Smooth muscle cell (in vitro differentiated cells): ENCODE data around the gene LAMA5. TPM values are rescaled to one million over a fixed set of nuclear protein-coding genes. Genes with fewer than 3 reads are reported as not detected.

ENCODE experiments used
- DNase-seq: peaks from one replicate; lab custom pipeline; 2025; ENCODE audit not compliant: unreplicated experiment; lab: John Stamatoyannopoulos, UW
- H2AFZ ChIP-seq: fragments of 200-600 bp; sonication (generic); 2 replicates; pipeline ENCODE4 v1.6.0; 2016; ENCODE audit warnings: antibody characterized with exemption, low read depth, mild to moderate bottlenecking
- H3F3A ChIP-seq: fragments of 200-600 bp; sonication (generic); 2 replicates; pipeline ENCODE4 v1.6.0; 2017; ENCODE audit warnings: antibody characterized with exemption, low read depth
- H3K27ac ChIP-seq: fragments of 200-600 bp; sonication (generic); 2 replicates; pipeline ENCODE4 v1.5.1; 2016; ENCODE audit warnings: low read depth, mild to moderate bottlenecking
- H3K27me3 ChIP-seq: fragments of 200-600 bp; sonication (generic); 2 replicates; pipeline ENCODE4 v1.6.1; 2016; ENCODE audit warnings: low read depth, mild to moderate bottlenecking
- H3K36me3 ChIP-seq: fragments of 200-600 bp; sonication (generic); 2 replicates; pipeline ENCODE4 v1.5.1; 2016; ENCODE audit warnings: low read depth
- H3K4me1 ChIP-seq: fragments of 200-600 bp; sonication (generic); 2 replicates; pipeline ENCODE4 v1.5.1; 2016; ENCODE audit warnings: low read depth
- H3K4me2 ChIP-seq: fragments of 200-600 bp; sonication (generic); 2 replicates; pipeline ENCODE4 v1.6.0; 2016; ENCODE audit warnings: mild to moderate bottlenecking
- H3K4me3 ChIP-seq: fragments of 200-600 bp; sonication (generic); 2 replicates; pipeline ENCODE4 v1.5.1; 2016; ENCODE audit warnings: mild to moderate bottlenecking
- H3K79me2 ChIP-seq: fragments of 200-600 bp; sonication (generic); 2 replicates; pipeline ENCODE4 v1.6.0; 2016; ENCODE audit warnings: low read depth, mild to moderate bottlenecking
- H3K9ac ChIP-seq: fragments of 200-600 bp; sonication (generic); 2 replicates; pipeline ENCODE4 v1.6.0; 2016; ENCODE audit warnings: low read depth
- H3K9me3 ChIP-seq: fragments of 200-600 bp; sonication (generic); replicated peaks from 2 replicates; pipeline ENCODE4 v1.5.1; 2016; ENCODE audit warnings: low read depth
- H4K20me1 ChIP-seq: fragments of 200-600 bp; sonication (generic); 2 replicates; pipeline ENCODE4 v1.6.0; 2016; ENCODE audit warnings: low read depth
- WGBS: methylation state at CpG from one replicate; pipeline ENCODE4 v1.1.7; 2016; ENCODE audit warnings: low lambda C conversion rate; 5-methylcytosine and 5-hydroxymethylcytosine counted together
- polyA plus RNA-seq: library from polyadenylated mRNA; unstranded; fragments of >200 nt; fragmentation: Nextera tagmentation; extraction: Ambion mirVana; gene quantifications from 2 replicates; pipeline ENCODE4 v1.2.1, GENCODE V29; 2016
- total RNA-seq: library from RNA; depleted of rRNA; stranded (reverse); fragments of >200 nt; gene quantifications from 2 replicates; pipeline ENCODE4 v1.2.3, GENCODE V29; 2014
- TF ChIP-seq, protein P1 (sequence below): fragments of 200-600 bp; sonication (generic); IDR thresholded peaks from 2 replicates; pipeline ENCODE4 v1.5.1; 2017; ENCODE audit warnings: borderline replicate concordance, mild to moderate bottlenecking, antibody characterized with exemption; ENCODE audit not compliant: insufficient read depth, poor library complexity, severe bottlenecking

Gene LAMA5
- total and polyA plus RNA-seq, 2 experiments from 2014 or later, result 27.5 to 27.6 TPM

DNA sequence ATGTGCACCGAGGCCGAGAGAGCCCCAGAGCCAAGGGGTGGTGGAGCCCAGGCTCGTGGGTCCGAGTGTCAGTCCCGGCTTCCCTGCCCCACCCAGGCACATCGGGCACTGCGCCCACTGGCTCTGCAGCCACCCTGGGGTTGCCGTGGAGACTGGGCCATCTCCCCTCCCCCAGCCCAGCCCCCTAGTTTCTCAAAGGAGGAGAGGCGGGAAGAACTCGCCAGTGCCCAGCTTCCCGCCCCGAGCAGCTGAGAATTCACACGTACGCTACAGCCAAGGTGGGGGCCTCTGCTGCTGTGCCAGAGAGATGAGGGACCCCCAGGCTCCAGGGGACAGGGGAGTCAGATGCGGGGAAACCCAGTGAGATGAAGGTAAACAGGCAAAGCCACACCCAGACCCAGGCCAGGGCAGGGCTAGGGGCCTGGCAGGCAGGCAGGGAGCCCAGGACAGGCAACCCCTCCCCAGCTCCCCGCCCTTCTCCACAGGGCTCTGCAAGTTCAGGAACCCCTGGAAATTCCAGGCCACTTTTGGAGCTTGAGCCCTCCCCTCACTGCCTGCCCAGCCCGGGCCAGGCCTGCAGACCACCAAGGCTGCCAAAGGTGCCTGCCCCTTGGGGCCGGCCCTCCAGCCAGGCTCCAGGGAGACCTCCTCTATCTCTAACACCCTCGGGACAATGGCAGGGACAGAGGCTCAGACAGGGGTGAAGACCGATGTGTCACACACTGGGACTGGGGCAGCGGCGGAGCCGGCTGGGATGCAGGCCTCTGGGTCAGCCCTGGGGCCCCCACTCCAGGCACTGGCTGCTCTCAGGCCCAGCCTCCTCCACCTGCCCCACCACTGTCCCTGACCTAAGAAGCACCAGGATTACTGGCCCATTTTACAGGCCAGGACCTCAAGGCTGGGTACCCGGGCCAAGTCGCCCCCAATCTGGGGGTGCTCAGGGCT is 6.0 kb downstream of the LAMA5 start:
- Histone ChIP-seq H3K27me3 (no peaks in the 10 kb centered on the region), H3K4me2 (no peak overlapping the region), H3K36me3 (no peaks in the 10 kb centered on the region), H3K79me2 (peaks cover 30% of the 10 kb centered on the region), H3K9me3 (no peaks in the 10 kb centered on the region), H3F3A (no peaks in the 10 kb centered on the region), H3K9ac (no peak overlapping the region), H3K4me3 (no peak overlapping the region), H2AFZ (no peak overlapping the region), H3K4me1 (peaks cover 53% of the 10 kb centered on the region), H4K20me1 (peaks cover 73% of the 10 kb centered on the region), H3K27ac (no peak overlapping the region)
- TF ChIP-seq, protein P1, sequence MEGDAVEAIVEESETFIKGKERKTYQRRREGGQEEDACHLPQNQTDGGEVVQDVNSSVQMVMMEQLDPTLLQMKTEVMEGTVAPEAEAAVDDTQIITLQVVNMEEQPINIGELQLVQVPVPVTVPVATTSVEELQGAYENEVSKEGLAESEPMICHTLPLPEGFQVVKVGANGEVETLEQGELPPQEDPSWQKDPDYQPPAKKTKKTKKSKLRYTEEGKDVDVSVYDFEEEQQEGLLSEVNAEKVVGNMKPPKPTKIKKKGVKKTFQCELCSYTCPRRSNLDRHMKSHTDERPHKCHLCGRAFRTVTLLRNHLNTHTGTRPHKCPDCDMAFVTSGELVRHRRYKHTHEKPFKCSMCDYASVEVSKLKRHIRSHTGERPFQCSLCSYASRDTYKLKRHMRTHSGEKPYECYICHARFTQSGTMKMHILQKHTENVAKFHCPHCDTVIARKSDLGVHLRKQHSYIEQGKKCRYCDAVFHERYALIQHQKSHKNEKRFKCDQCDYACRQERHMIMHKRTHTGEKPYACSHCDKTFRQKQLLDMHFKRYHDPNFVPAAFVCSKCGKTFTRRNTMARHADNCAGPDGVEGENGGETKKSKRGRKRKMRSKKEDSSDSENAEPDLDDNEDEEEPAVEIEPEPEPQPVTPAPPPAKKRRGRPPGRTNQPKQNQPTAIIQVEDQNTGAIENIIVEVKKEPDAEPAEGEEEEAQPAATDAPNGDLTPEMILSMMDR, result no peak
- DNase-seq, result no peak
- WGBS, result 80% methylated on average over 24 of the region's 25 CpGs

DNA sequence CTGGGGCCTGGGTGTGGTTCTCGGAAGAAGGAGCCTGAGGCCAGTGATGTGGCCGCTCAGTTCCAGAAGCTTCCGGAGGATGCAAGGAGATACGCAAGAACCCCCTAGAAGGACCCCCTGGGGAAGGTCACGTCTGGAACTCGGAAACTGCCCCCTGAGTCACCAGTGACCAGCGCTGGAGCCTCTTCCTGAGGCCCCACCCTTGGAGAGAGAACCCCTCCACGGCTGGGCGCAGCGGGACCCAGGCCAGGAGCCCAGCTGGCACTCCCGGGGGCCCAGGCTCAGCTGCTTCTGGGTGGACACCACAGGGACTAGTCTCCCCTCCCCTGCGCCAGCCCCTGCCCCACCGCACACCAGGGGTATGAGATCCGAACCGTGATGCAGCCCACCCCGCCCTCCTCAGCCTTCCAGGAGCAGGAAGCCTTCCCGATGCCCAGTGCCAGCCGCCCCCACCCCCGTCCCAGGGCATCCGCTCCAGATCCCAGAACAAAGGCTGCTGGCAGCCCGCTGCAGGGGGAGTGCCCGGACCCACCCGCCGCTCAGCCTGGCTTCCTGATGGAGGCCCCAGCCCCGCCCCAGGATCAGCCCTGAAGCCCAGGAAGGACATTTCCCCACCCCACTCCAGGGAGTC is 7.5 kb downstream of the LAMA5 start:
- no peak for DNase-seq
- H2AFZ ChIP-seq, result no peak overlapping the region
- no peaks in the 10 kb centered on the region for H3K36me3 ChIP-seq
- 81% methylated on average over 23 of the region's 25 CpGs for whole genome bisulfite sequencing
- H3K79me2 ChIP-seq, result peaks cover 32% of the 10 kb centered on the region
- no peak overlapping the region for H3K27ac ChIP-seq
- H3K9ac ChIP-seq, result no peak overlapping the region
- H3F3A ChIP-seq, result no peaks in the 10 kb centered on the region
- H3K27me3 ChIP-seq, result no peaks in the 10 kb centered on the region
- H3K4me3 ChIP-seq, result no peak overlapping the region
- no peaks in the 10 kb centered on the region for H3K9me3 ChIP-seq
- peaks cover 53% of the 10 kb centered on the region for H3K4me1 ChIP-seq
- no peak overlapping the region for H3K4me2 ChIP-seq
- TF ChIP-seq, protein P1, result no peak
- H4K20me1 ChIP-seq, result peaks cover 57% of the 10 kb centered on the region

DNA sequence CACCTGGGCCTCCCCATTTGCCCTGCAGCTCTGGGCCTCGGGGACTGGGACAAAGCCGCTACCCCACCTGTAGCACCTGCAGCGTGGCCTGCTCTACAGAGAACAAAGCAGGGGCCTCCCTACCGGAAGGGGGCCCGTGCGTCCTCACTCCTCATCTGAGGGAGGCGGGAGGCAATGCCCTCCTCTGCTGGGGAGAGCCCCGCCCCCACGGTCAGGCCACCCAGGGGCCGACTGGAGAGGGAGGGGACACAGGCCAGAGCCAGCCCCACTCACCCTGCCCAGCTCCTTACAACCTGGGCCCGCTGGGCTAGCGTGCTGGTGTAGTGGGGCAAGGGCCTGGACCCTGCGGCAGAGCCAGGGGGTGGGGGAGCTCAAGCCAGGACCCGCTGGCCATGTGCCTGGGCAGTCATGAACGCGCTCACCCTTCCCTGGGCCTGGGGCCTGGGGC is 8.0 kb downstream of the LAMA5 start:
- Histone ChIP-seq H3K27me3 (no peaks in the 10 kb centered on the region), H3K9ac (no peak overlapping the region), H3K4me2 (no peak overlapping the region), H3K9me3 (no peaks in the 10 kb centered on the region), H3F3A (no peaks in the 10 kb centered on the region), H4K20me1 (peaks cover 53% of the 10 kb centered on the region), H3K27ac (no peak overlapping the region), H3K4me1 (peaks cover 48% of the 10 kb centered on the region), H3K4me3 (no peak overlapping the region), H3K79me2 (peaks cover 26% of the 10 kb centered on the region), H3K36me3 (no peaks in the 10 kb centered on the region), H2AFZ (no peak overlapping the region)
- WGBS, result 85% methylated on average over 14 of the region's 16 CpGs
- no peak for DNase-seq
- TF ChIP-seq, protein P1, result no peak
